A204.1 (cell line): ENCODE measurements around the gene LAMA2.

Experiments
- FAIRE-seq: peaks from 2 replicates; lab custom pipeline; 2012; peaks lifted over from hg19 to GRCh38; lab: Jason Lieb, UNC

The LAMA2 gene

GRCh38 chr6:129273161-129273560 is 390.2 kb downstream of the LAMA2 start:
- no peak for FAIRE-seq

GRCh38 chr6:129276461-129276860 is 393.5 kb downstream of the LAMA2 start:
- no peak for FAIRE-seq

- FAIRE-seq = no peak
Measured at GRCh38 chr6:129276986-129277385, 394.0 kb downstream of the LAMA2 start.

- FAIRE-seq = no peak
Measured at GRCh38 chr6:129279343-129280292, 396.7 kb downstream of the LAMA2 start.

GRCh38 chr6:129280293-129280644 is 397.3 kb downstream of the LAMA2 start:
- peak; percentile 35 for FAIRE-seq

GRCh38 chr6:129280749-129281148 is 397.8 kb downstream of the LAMA2 start:
- FAIRE-seq = no peak

GRCh38 chr6:129281168-129281796 is 398.3 kb downstream of the LAMA2 start:
- no peak for FAIRE-seq

GRCh38 chr6:129282019-129282418 is 399.1 kb downstream of the LAMA2 start:
- FAIRE-seq = no peak

- no peak for FAIRE-seq
Measured at GRCh38 chr6:129284225-129284624, 401.3 kb downstream of the LAMA2 start.

- no peak for FAIRE-seq
Measured at GRCh38 chr6:129287231-129288177, 404.6 kb downstream of the LAMA2 start.

- FAIRE-seq = peak; percentile 43
Measured at GRCh38 chr6:129289442-129289841, 406.5 kb downstream of the LAMA2 start.

GRCh38 chr6:129292836-129293235 is 409.9 kb downstream of the LAMA2 start:
- no peak for FAIRE-seq

GRCh38 chr6:129297592-129297991 is 414.7 kb downstream of the LAMA2 start:
- FAIRE-seq = no peak

GRCh38 chr6:129302671-129303070 is 419.7 kb downstream of the LAMA2 start:
- no peak for FAIRE-seq

GRCh38 chr6:129306826-129307225 is 423.9 kb downstream of the LAMA2 start:
- no peak for FAIRE-seq

- FAIRE-seq = no peak
Measured at GRCh38 chr6:129307845-129308244, 424.9 kb downstream of the LAMA2 start.

- peak; percentile 35 for FAIRE-seq
Measured at GRCh38 chr6:129309154-129309553, 426.2 kb downstream of the LAMA2 start.

- FAIRE-seq = no peak
Measured at GRCh38 chr6:129312880-129313279, 429.9 kb downstream of the LAMA2 start.

GRCh38 chr6:129314575-129314974 is 431.6 kb downstream of the LAMA2 start:
- no peak for FAIRE-seq

- FAIRE-seq = no peak
Measured at GRCh38 chr6:129317931-129318820, 435.2 kb downstream of the LAMA2 start.

GRCh38 chr6:129320892-129321291 is 438.0 kb downstream of the LAMA2 start:
- peak; percentile 85 for FAIRE-seq
